SK-N-SH (cell line): Measurements from ENCODE around the gene MID1.

Source experiments
- CTCF ChIP-seq: fragments of 200-600 bp; sonication (generic); IDR thresholded peaks from 2 replicates; pipeline ENCODE4 v1.6.1; 2017; ENCODE audit warnings: antibody characterized with exemption, mild to moderate bottlenecking, moderate library complexity
- EP300 ChIP-seq, 2 experiments: IDR thresholded peaks; 2 replicates each; pipeline versions ENCODE4 v1.4.0 to v1.6.1; 2012; ENCODE audit warnings: borderline replicate concordance in 1 of 2, low read depth in 1 of 2, low read length in 1 of 2
- EZH2phosphoT487 ChIP-seq: fragments of 200-600 bp; sonication (generic); IDR thresholded peaks from 2 replicates; pipeline ENCODE4 v1.6.1; 2017; ENCODE audit warnings: low read depth, mixed run types, mild to moderate bottlenecking, antibody characterized with exemption, moderate library complexity, borderline replicate concordance
- JUND ChIP-seq: IDR thresholded peaks from 2 replicates; pipeline ENCODE4 v1.4.0; 2012
- NFIC ChIP-seq: IDR thresholded peaks from 2 replicates; pipeline ENCODE4 v1.4.0; 2012; ENCODE audit warnings: borderline replicate concordance
- REST ChIP-seq: IDR thresholded peaks from 2 replicates; pipeline ENCODE4 v1.6.1; 2012; ENCODE audit warnings: mild to moderate bottlenecking, low read depth, low read length, moderate library complexity
- RFX5 ChIP-seq: IDR thresholded peaks from 2 replicates; pipeline ENCODE4 v1.6.1; 2012; ENCODE audit warnings: mild to moderate bottlenecking, improper control_type of control experiment, low read length
- TAF1 ChIP-seq: IDR thresholded peaks from 2 replicates; pipeline ENCODE4 v1.6.1; 2012; ENCODE audit warnings: low read depth, mild to moderate bottlenecking, low read length, moderate library complexity, borderline replicate concordance

- TF ChIP-seq JUND (no peak), CTCF (no peak), TAF1 (no peak), RFX5 (no peak), EZH2phosphoT487 (no peak), REST (no peak), EP300 (IDR thresholded peaks at IDR 0.05; ENCODE audit: borderline replicate concordance in 1 of 2, low read depth in 1 of 2, low read length in 1 of 2) (no peak; a peak in 1 of 4 replicates), NFIC (no peak)
These were observed 169.4 kb downstream of the MID1 start for GRCh38 chrX:10450959-10451355.
